Stimulated activated CD4-positive, alpha-beta T cell treated with anti-CD3 and anti-CD28 coated beads, Interleukin-4, amount 100 ng/mL, for 1 hour (primary cell): Measurements from ENCODE around the gene YIPF1.
A peak's percentile ranks its signal among the peaks of the same experiment; 100 is the strongest.
"Not testable (repeated sequence)": the region's sequence is repeated elsewhere in the genome, so short reads cannot be mapped to it uniquely, and the experiment has no call there.

Experiments
- DNase-seq: peaks from one replicate; pipeline ENCODE4 v3.0.0-alpha.2; 2020

Gene YIPF1

DNA sequence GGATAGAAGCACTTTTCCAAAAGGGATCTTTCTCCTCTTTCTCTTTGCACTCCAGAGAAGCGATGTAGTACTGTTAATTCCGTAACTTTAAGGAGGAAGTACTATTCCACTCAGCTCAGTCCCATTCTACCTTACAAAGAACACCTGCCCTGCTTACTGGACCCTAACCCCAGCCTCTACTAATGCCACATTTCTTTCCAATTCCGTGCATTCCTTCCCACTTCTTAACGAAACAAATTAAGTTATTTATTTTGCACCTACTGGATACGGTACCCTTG, 52.0 kb downstream of the YIPF1 start:
- no peak for DNase-seq

DNA sequence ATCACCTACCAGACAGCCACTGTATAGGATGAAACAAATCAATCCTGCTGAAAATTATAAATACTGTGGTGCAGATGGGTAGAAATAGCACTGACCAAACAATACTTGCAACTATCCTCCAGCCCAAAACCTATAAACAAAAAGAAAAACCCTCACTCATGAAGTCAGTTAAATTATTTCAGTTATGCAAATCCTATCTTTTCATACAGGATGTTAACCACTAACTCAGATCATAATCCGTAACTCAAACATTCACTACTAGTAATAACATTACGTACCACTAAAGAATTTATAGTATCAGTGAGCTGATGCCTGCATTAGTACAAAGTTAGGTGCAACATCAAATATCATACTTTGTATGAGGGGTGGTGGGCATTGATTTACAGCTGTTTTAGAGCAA, 54.1 kb downstream of the YIPF1 start:
- DNase-seq = no peak

- no peak for DNase-seq
Measured at GRCh38 chr1:53834776-53835175, 54.8 kb downstream of the YIPF1 start.

DNA sequence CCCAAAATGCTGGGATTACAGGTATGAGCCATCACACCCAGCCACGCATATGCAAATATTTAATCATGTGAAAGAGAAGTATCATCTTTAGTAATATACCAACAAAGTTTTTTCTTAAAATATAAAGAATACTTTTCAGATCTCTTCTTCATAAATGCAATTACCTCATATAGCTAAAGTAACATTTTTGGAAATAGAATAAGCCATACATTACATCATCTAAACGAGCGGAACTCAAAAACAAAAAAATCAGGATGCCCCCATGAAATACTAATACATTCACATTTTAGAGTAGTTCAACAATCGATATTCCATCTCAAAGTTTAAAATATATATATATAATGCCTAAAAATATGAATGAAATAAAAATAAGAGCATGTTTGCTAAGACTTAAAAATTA, 56.2 kb downstream of the YIPF1 start:
- DNase-seq = no peak

- DNase-seq = no peak
Measured at GRCh38 chr1:53826367-53826766, 63.2 kb downstream of the YIPF1 start.

GRCh38 chr1:53825306-53825705, 64.3 kb downstream of the YIPF1 start:
- no peak for DNase-seq

GRCh38 chr1:53822931-53823330, 66.7 kb downstream of the YIPF1 start:
- DNase-seq = no peak

GRCh38 chr1:53821380-53821779, 68.2 kb downstream of the YIPF1 start:
- no peak for DNase-seq

- no peak for DNase-seq
Measured at GRCh38 chr1:53819387-53819786, 70.2 kb downstream of the YIPF1 start.

DNA sequence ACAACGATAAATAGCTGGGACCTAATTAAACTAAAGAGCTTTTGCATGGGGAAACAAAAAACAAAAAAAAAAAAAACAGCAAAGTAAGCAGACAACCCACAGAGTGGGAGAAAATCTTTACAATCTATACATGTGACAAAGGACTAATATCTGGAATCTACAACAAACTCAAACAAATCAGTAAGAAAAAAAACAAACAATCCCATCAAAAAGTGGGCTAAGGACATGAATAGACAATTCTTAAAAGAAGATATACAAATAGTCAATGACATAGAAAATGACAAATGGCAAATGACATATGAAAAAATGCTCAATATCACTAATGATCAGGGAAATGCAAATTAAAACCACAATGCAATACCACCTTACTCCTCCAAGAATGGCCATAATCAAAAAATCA, 73.0 kb downstream of the YIPF1 start:
- DNase-seq = not testable (repeated sequence)

DNA sequence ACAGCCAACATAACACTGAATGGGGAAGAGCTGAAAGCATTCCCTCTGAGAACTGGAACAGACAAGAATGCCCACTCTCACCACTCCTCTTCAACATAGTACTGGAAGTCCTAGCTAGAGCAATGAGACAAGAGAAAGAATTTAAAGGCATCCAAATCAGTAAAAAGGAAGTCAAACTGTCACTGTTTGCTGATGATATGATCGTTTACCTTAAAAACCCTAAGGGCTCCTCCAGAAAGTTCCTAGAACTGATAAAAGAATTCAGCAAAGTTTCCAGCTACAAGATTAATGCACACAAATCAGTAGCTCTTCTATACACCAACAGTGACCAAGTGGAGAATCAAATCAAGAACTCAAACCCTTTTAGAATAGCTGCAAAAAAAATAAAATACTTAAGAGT, 74.1 kb downstream of the YIPF1 start:
- DNase-seq = not testable (repeated sequence)

DNA sequence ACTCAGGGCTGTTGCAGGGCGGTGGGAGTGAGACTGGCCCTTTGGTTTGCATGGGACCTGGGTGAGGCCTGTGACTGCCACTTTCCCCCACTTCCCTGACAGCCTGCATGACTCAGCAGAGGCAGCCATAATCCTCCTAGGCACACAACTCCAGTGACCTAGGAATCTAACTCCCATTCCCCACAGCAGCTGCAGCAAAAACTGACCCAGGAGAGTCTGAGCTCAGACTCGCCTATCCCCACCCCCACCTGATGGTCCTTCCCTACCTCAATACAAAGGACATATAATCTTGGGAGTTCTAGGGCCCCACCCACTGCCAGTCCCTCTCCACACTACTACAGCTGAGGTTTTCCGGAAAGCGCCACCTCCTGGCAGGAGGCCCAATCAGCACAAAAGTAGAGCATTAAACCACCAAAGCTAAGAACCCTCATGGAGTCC, 78.2 kb downstream of the YIPF1 start:
- peak; percentile 11 for DNase-seq

DNA sequence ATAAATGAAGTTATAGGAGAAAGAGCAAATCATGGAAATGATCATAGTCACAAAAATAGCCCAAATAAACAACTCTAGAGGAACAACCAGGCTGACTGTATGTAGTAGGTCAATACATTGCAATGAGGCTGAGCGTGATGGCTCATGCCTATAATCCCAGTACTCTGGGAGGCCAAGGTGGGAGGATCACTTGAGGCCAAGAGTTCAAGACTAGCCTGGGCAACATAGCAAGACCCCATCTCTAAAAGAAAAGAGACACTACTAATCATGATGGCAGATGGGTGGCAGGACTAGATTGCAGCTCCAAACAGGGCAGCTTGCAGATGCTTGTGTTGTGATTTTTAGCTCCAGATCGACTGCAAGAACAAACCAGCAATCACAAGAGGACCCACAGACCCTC, 79.1 kb downstream of the YIPF1 start:
- no peak for DNase-seq

DNA sequence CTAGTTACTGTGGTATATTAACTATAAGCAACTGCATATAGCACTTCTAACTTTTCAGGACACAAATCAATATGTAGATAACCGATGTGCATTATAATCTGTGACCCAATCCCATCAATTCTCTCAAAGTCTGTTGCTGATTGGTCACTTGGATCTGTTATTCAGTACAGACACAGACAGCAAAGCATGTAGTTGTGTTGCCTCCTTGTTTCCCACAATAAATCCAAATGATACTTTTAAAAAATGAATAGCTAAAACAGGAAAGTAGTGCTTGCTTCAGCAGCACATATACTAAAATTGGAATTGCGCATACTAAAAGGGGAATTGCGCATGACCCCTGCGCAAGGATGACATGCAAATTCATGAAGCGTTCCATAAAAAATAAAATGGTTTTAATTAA, 79.6 kb downstream of the YIPF1 start:
- DNase-seq = no peak

DNA sequence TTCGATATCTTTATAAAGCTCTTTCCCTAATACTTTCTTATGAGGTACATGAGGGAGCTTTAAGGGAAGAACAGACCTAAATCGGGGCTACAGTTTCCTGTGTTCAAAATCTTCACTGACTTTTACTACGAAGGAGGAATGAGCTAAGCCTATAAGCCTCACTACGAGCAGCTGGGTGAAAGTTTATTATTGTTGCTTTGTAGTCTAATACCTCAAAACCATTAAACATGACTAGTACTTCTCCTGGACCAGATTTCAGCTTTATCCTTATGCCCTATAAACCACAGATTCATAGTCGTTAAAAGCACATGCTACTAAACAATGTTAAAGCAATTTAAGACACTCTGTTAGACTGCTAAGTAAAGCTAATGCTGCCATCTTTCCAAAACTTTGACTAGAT, 81.7 kb downstream of the YIPF1 start:
- DNase-seq = no peak

GRCh38 chr1:53804791-53805505, 84.6 kb downstream of the YIPF1 start:
- DNase-seq = no peak

GRCh38 chr1:53804181-53804580, 85.4 kb downstream of the YIPF1 start:
- no peak for DNase-seq
